GM12891 (cell line): ENCODE measurements around the gene ERVK3-1.

Experiments
- POLR2A ChIP-seq: IDR thresholded peaks from 2 replicates; pipeline ENCODE4 v1.6.1; 2011; ENCODE audit warnings: low read depth, low read length, control low read depth
- POLR2AphosphoS5 ChIP-seq: IDR thresholded peaks from 2 replicates; pipeline ENCODE4 v1.6.1; 2011; ENCODE audit warnings: low read depth, low read length, control low read depth
- SPI1 ChIP-seq: IDR thresholded peaks from 2 replicates; pipeline ENCODE4 v1.6.1; 2011; ENCODE audit warnings: low read depth, low read length, control low read depth

GRCh38 chr19:58291943-58292342 lies 13.2 kb upstream of the ERVK3-1 start:
- TF ChIP-seq POLR2A, result no peak
- no peak for TF ChIP-seq SPI1
- TF ChIP-seq POLR2AphosphoS5, result no peak
